DND-41 (cell line): ENCODE measurements around the gene KCND3.

Source experiments
- EZH2 ChIP-seq: IDR thresholded peaks from 3 replicates; pipeline ENCODE4 v1.6.1; 2012; ENCODE audit warnings: borderline replicate concordance, low read depth, mild to moderate bottlenecking, moderate library complexity, low read length, inconsistent platforms; ENCODE audit not compliant: severe bottlenecking
- TF ChIP-seq, protein P1 (sequence below): IDR thresholded peaks from 2 replicates; pipeline ENCODE4 v1.5.1; 2012; ENCODE audit warnings: borderline replicate concordance, low read length, moderate library complexity, mild to moderate bottlenecking; ENCODE audit not compliant: poor library complexity, severe bottlenecking; ENCODE audit errors: extremely low read depth

- TF ChIP-seq, protein P1, sequence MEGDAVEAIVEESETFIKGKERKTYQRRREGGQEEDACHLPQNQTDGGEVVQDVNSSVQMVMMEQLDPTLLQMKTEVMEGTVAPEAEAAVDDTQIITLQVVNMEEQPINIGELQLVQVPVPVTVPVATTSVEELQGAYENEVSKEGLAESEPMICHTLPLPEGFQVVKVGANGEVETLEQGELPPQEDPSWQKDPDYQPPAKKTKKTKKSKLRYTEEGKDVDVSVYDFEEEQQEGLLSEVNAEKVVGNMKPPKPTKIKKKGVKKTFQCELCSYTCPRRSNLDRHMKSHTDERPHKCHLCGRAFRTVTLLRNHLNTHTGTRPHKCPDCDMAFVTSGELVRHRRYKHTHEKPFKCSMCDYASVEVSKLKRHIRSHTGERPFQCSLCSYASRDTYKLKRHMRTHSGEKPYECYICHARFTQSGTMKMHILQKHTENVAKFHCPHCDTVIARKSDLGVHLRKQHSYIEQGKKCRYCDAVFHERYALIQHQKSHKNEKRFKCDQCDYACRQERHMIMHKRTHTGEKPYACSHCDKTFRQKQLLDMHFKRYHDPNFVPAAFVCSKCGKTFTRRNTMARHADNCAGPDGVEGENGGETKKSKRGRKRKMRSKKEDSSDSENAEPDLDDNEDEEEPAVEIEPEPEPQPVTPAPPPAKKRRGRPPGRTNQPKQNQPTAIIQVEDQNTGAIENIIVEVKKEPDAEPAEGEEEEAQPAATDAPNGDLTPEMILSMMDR, result no peak
- no peak for TF ChIP-seq EZH2
These were observed at the start of gene KCND3 for GRCh38 chr1:111989531-111990025.
